ENCODE data around the gene CLDN17. TPM values are rescaled to one million over a fixed set of nuclear protein-coding genes. Genes with fewer than 3 reads are reported as not detected.

The CLDN17 gene
- total RNA-seq, 1 donor from 2014 or later = 2.2 TPM

DNA sequence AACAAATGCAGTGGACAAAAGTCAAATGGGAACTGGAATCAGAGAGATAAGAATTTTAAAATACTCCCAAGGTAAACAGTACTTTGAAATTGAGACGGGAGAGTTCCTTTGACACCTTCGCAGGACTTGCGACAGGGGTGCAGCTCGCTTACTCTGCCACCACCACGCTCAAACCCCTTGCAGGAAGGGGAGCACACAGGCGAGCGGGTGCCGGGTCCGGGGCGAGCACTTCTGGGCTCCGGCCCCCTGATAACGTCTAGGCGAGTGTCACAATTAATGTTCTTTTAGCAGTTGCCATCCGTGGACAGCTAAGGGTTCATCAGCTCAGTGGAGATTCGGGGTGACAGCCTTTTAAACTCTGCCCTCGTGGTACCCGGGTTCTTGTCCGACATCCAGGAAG is 37.4 kb downstream of the CLDN17 start:
- H3K36me3 ChIP-seq = no peaks in the 10 kb centered on the region
- no peaks in the 10 kb centered on the region for H3K4me1 ChIP-seq
- DNase-seq (ENCODE audit: extremely low spot score in 2 of 2) = no peak
- no peaks in the 10 kb centered on the region for H3K27me3 ChIP-seq
- TF ChIP-seq POLR2A (IDR thresholded peaks at IDR 0.05) (no peak), POLR2AphosphoS5 (IDR thresholded peaks at IDR 0.05; ENCODE audit: insufficient read depth in 1 of 2, low read depth in 1 of 2) (no peak)
- TF ChIP-seq, protein P1, sequence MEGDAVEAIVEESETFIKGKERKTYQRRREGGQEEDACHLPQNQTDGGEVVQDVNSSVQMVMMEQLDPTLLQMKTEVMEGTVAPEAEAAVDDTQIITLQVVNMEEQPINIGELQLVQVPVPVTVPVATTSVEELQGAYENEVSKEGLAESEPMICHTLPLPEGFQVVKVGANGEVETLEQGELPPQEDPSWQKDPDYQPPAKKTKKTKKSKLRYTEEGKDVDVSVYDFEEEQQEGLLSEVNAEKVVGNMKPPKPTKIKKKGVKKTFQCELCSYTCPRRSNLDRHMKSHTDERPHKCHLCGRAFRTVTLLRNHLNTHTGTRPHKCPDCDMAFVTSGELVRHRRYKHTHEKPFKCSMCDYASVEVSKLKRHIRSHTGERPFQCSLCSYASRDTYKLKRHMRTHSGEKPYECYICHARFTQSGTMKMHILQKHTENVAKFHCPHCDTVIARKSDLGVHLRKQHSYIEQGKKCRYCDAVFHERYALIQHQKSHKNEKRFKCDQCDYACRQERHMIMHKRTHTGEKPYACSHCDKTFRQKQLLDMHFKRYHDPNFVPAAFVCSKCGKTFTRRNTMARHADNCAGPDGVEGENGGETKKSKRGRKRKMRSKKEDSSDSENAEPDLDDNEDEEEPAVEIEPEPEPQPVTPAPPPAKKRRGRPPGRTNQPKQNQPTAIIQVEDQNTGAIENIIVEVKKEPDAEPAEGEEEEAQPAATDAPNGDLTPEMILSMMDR (IDR thresholded peaks at IDR 0.05) = no peak
- intact Hi-C loops (cut with DNase I) = no loop called here
- no peak overlapping the region for H3K4me3 ChIP-seq
- H3K9me3 ChIP-seq = no peaks in the 10 kb centered on the region
- no peak overlapping the region for H3K27ac ChIP-seq

DNA sequence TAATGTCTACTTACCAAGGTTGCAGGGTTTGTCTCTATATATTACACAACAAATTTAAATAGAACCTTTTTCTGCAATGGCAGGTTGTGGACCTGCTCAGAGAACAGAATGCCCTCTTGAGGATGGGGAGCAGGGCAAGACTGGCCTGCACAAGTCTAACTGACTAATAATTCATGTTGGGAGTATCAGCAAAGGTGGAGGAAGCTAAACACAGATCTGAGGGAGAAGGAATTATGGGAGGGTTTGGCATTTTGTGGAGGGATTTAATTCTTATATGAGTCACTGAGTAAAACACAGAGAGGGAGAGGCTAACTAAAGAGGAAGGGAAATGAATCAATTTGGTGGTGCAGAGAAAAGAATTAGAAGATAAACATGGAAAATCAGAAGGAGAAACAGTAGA is 40.0 kb downstream of the CLDN17 start:
- Histone ChIP-seq H3K27ac (no peak overlapping the region), H3K27me3 (no peaks in the 10 kb centered on the region), H3K9me3 (no peaks in the 10 kb centered on the region), H3K36me3 (no peaks in the 10 kb centered on the region), H3K4me3 (no peak overlapping the region), H3K4me1 (no peaks in the 10 kb centered on the region)
- intact Hi-C loops (cut with DNase I) = no loop called here
- DNase-seq (ENCODE audit: extremely low spot score in 2 of 2) = no peak
- TF ChIP-seq, protein P1 (IDR thresholded peaks at IDR 0.05) = no peak
- peak in 1 of 2 donors; percentile 77 for TF ChIP-seq POLR2AphosphoS5 (IDR thresholded peaks at IDR 0.05; ENCODE audit: insufficient read depth in 1 of 2, low read depth in 1 of 2)
- no peak for TF ChIP-seq POLR2A (IDR thresholded peaks at IDR 0.05)

DNA sequence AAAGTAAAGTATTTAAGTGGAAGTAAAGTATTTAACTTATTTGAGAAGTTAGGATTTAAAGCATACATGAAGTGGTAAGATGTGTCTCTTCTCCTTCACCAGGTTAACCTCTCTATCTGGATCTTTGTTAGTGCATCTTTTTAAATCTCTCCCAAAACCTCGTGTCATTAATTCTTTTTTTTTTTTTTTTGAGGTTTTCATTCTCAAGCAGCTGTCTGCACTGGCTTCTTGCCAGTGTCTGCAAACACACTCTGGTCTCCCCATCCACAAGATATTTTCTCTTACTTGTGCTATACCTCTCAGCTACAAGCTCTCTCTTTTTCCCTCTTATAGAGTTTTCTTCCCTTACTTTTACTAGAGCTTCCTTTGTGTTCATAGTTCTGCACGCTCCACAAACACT is 49.0 kb downstream of the CLDN17 start:
- H3K4me3 ChIP-seq = no peak overlapping the region
- no peak for DNase-seq (ENCODE audit: extremely low spot score in 2 of 2)
- no peak overlapping the region for H3K27ac ChIP-seq
- intact Hi-C loops (cut with DNase I) = no loop called here
- H3K36me3 ChIP-seq = no peaks in the 10 kb centered on the region
- TF ChIP-seq POLR2A (IDR thresholded peaks at IDR 0.05) = no peak
- TF ChIP-seq, protein P1 (IDR thresholded peaks at IDR 0.05) = no peak
- no peaks in the 10 kb centered on the region for H3K27me3 ChIP-seq
- no peaks in the 10 kb centered on the region for H3K4me1 ChIP-seq
- H3K9me3 ChIP-seq = no peaks in the 10 kb centered on the region

DNA sequence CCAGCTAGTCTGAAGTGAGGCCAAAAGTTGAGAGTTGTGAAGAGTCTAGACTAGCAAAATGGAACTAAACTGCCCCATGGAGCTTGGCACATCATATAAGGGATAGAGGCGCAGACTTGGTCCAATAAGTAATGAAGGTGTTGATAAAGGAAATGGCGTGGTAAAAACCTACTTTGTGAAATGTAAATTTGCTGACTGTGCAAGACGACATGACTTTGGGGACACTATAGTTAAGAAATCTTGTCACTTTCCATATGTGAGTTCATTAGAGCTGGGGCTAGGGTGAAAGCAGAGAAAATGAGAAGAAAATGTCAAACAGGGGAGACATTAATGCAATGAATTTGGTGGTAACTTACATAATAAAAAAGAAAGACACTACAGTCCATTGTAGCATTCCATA is 50.1 kb downstream of the CLDN17 start:
- no peaks in the 10 kb centered on the region for H3K27me3 ChIP-seq
- intact Hi-C loops (cut with DNase I) = no loop called here
- TF ChIP-seq POLR2A (IDR thresholded peaks at IDR 0.05) (no peak), POLR2AphosphoS5 (IDR thresholded peaks at IDR 0.05; ENCODE audit: insufficient read depth in 1 of 2, low read depth in 1 of 2) (no peak)
- TF ChIP-seq, protein P1 (IDR thresholded peaks at IDR 0.05) = no peak

More for the DNA sequence above, 50.1 kb downstream of the CLDN17 start:
- no peak for DNase-seq (ENCODE audit: extremely low spot score in 2 of 2)
- Histone ChIP-seq H3K36me3 (no peaks in the 10 kb centered on the region), H3K4me3 (no peak overlapping the region), H3K4me1 (no peaks in the 10 kb centered on the region), H3K9me3 (no peaks in the 10 kb centered on the region), H3K27ac (no peak overlapping the region)

Other genes starting within 250 kb of the CLDN17 start
- gene GRIK1, start 226.8 kb downstream of the CLDN17 start, total RNA-seq = 3.2 TPM
- 8.8 TPM for gene CLDN8, start 49.3 kb upstream of the CLDN17 start, total RNA-seq
- gene KRTAP24-1, start 116.1 kb upstream of the CLDN17 start, total RNA-seq = not detected
- gene KRTAP25-1, start 122.7 kb upstream of the CLDN17 start, total RNA-seq = not detected
- gene KRTAP26-1, start 153.5 kb upstream of the CLDN17 start, total RNA-seq = not detected
- not detected for gene KRTAP27-1, start 170.9 kb upstream of the CLDN17 start, total RNA-seq
- gene KRTAP23-1, start 181.8 kb upstream of the CLDN17 start, total RNA-seq = not detected
- gene KRTAP13-2, start 205.5 kb upstream of the CLDN17 start, total RNA-seq = not detected
- not detected for gene KRTAP13-1, start 229.2 kb upstream of the CLDN17 start, total RNA-seq

Data from vagina (tissue), 2 donors.